Measurements from ENCODE around the gene DNAH8. TPM values are rescaled to one million over a fixed set of nuclear protein-coding genes. Genes with fewer than 3 reads are reported as not detected.
A peak's percentile ranks its signal among the peaks of the same experiment; 100 is the strongest.
"Not testable (repeated sequence)": the region's sequence is repeated elsewhere in the genome, so short reads cannot be mapped to it uniquely, and the experiment has no call there.

Gene DNAH8
- total RNA-seq, 1 donor from 2014 or later, result 0.89 TPM

GRCh38 chr6:38845931-38846330 lies 130.8 kb downstream of the DNAH8 start:
- no peak for DNase-seq

- DNase-seq, result no peak
Observed at GRCh38 chr6:38846361-38846760, 131.2 kb downstream of the DNAH8 start.

- no peak for DNase-seq
Observed at GRCh38 chr6:38846844-38847243, 131.7 kb downstream of the DNAH8 start.

GRCh38 chr6:38847497-38847896 lies 132.4 kb downstream of the DNAH8 start:
- DNase-seq, result no peak

GRCh38 chr6:38848760-38849159 lies 133.6 kb downstream of the DNAH8 start:
- DNase-seq, result no peak

- DNase-seq, result no peak
Observed at GRCh38 chr6:38852215-38852614, 137.1 kb downstream of the DNAH8 start.

GRCh38 chr6:38853236-38853635 lies 138.1 kb downstream of the DNAH8 start:
- DNase-seq, result no peak

GRCh38 chr6:38856492-38856891 lies 141.4 kb downstream of the DNAH8 start:
- DNase-seq, result no peak

- DNase-seq, result no peak
Observed at GRCh38 chr6:38857815-38858214, 142.7 kb downstream of the DNAH8 start.

GRCh38 chr6:38860041-38860440 lies 144.9 kb downstream of the DNAH8 start:
- DNase-seq, result no peak

GRCh38 chr6:38861926-38862401 lies 146.9 kb downstream of the DNAH8 start:
- no peak for DNase-seq

GRCh38 chr6:38865521-38866174 lies 150.5 kb downstream of the DNAH8 start:
- DNase-seq, result no peak

GRCh38 chr6:38867726-38868125 lies 152.6 kb downstream of the DNAH8 start:
- no peak for DNase-seq

GRCh38 chr6:38871741-38872568 lies 156.8 kb downstream of the DNAH8 start:
- DNase-seq, result peak; percentile 46

GRCh38 chr6:38873001-38873400 lies 157.9 kb downstream of the DNAH8 start:
- no peak for DNase-seq

GRCh38 chr6:38873816-38874215 lies 158.7 kb downstream of the DNAH8 start:
- not testable (repeated sequence) for DNase-seq

- no peak for DNase-seq
Observed at GRCh38 chr6:38876475-38876874, 161.4 kb downstream of the DNAH8 start.

- DNase-seq, result no peak
Observed at GRCh38 chr6:38877721-38878120, 162.6 kb downstream of the DNAH8 start.

- DNase-seq, result no peak
Observed at GRCh38 chr6:38882157-38882556, 167.0 kb downstream of the DNAH8 start.

- no peak for DNase-seq
Observed at GRCh38 chr6:38897507-38897906, 182.4 kb downstream of the DNAH8 start.

- no peak for DNase-seq
Observed at GRCh38 chr6:38901802-38902522, 186.9 kb downstream of the DNAH8 start.

GRCh38 chr6:38906582-38906981 lies 191.5 kb downstream of the DNAH8 start:
- no peak for DNase-seq

GRCh38 chr6:38907264-38907663 lies 192.2 kb downstream of the DNAH8 start:
- DNase-seq, result no peak
